IMR-90 (cell line): ENCODE results near the gene TSTD1. TPM values are rescaled to one million over a fixed set of nuclear protein-coding genes. Genes with fewer than 3 reads are reported as not detected.

Experiments used
- ATAC-seq: fragments of 200-7000 bp; cut with Tn5 transposase; 2 replicates; pipeline ENCODE4 v1.9.1; 2020; ENCODE audit warnings: low read depth, mild to moderate bottlenecking, moderate library complexity
- BruUV-seq: library from RNA; stranded (reverse); fragments of 400-500 nt; replicated peaks from 2 replicates; lab custom pipeline; 2021; lab: Mats Ljungman, UMichigan
- CTCF ChIA-PET: fragments of 300-600 bp; formaldehyde crosslinking; extraction: SDS; loops from one replicate; lab custom pipeline; 2021; ENCODE audit warnings: antibody characterized with exemption; lab: Yijun Ruan, JAX
- POLR2A ChIA-PET: fragments of 300-600 bp; sonication (Branson Sonifier 250); formaldehyde crosslinking; loops from one replicate; lab custom pipeline; 2022; ENCODE audit warnings: antibody characterized with exemption; ENCODE audit not compliant: unreplicated experiment; lab: Charles Lee
- DNase-seq: peaks from one replicate; pipeline ENCODE4 v3.0.0; 2013
- H2AFZ ChIP-seq: replicated peaks from 2 replicates; pipeline ENCODE3; 2013; ENCODE audit warnings: low read length, mild to moderate bottlenecking; ENCODE audit not compliant: poor library complexity
- H2AK5ac ChIP-seq: 2 replicates; pipeline ENCODE4 v1.6.1; 2013; ENCODE audit warnings: low read depth, low read length, inconsistent platforms
- H2AK9ac ChIP-seq: replicated peaks from 2 replicates; pipeline ENCODE3; 2013; ENCODE audit warnings: mild to moderate bottlenecking, low read depth, low read length, moderate library complexity; ENCODE audit not compliant: poor library complexity
- H2BK120ac ChIP-seq: 2 replicates; pipeline ENCODE4 v1.6.1; 2013; ENCODE audit warnings: low read depth, low read length, inconsistent platforms
- H2BK15ac ChIP-seq: 3 replicates; pipeline ENCODE4 v1.6.1; 2013; ENCODE audit warnings: low read depth, low read length, inconsistent platforms
- H2BK20ac ChIP-seq: 2 replicates; pipeline ENCODE4 v1.6.1; 2013; ENCODE audit warnings: low read depth, mild to moderate bottlenecking, inconsistent platforms, low read length, moderate library complexity
- H2BK5ac ChIP-seq: 2 replicates; pipeline ENCODE4 v1.6.1; 2013; ENCODE audit warnings: mild to moderate bottlenecking, low read depth, low read length, inconsistent platforms; ENCODE audit not compliant: poor library complexity, severe bottlenecking
- H3K14ac ChIP-seq: replicated peaks from 2 replicates; pipeline ENCODE4 v1.6.1; 2013; ENCODE audit warnings: low read depth, low read length, inconsistent platforms
- H3K18ac ChIP-seq: 2 replicates; pipeline ENCODE4 v1.6.1; 2013; ENCODE audit warnings: low read depth, low read length, control low read depth
- H3K23ac ChIP-seq: 2 replicates; pipeline ENCODE4 v1.6.1; 2013; ENCODE audit warnings: low read depth, low read length, inconsistent platforms
- H3K27ac ChIP-seq: 2 replicates; pipeline ENCODE4 v1.5.1; 2013; ENCODE audit warnings: mild to moderate bottlenecking, control low read depth, low read length; ENCODE audit not compliant: insufficient read depth
- H3K27me3 ChIP-seq: 2 replicates; pipeline ENCODE4 v1.6.1; 2013; ENCODE audit warnings: low read length; ENCODE audit not compliant: control insufficient read depth, insufficient read depth
- H3K36me3 ChIP-seq: 2 replicates; pipeline ENCODE4 v1.6.1; 2013; ENCODE audit warnings: low read length, mixed read lengths; ENCODE audit not compliant: control insufficient read depth, insufficient read depth
- H3K4ac ChIP-seq: 2 replicates; pipeline ENCODE4 v1.6.1; 2013; ENCODE audit warnings: low read depth, low read length, inconsistent platforms
- H3K4me1 ChIP-seq: 2 replicates; pipeline ENCODE4 v1.6.1; 2013; ENCODE audit warnings: low read length, mixed read lengths; ENCODE audit not compliant: control insufficient read depth, insufficient read depth
- H3K4me2 ChIP-seq: 2 replicates; pipeline ENCODE4 v1.6.1; 2013; ENCODE audit warnings: low read depth, mild to moderate bottlenecking, control low read depth, low read length, moderate library complexity
- H3K4me3 ChIP-seq: 2 replicates; pipeline ENCODE4 v1.5.1; 2013; ENCODE audit warnings: low read depth, mild to moderate bottlenecking, control low read depth, low read length, moderate library complexity; ENCODE audit not compliant: insufficient read depth
- H3K56ac ChIP-seq: 2 replicates; pipeline ENCODE4 v1.6.1; 2013; ENCODE audit warnings: low read length, inconsistent platforms; ENCODE audit not compliant: insufficient read depth; ENCODE audit errors: extremely low read depth
- H3K79me1 ChIP-seq, 2 experiments: 2 replicates each; pipeline ENCODE4 v1.6.1; 2013; ENCODE audit warnings: low read length in 2 of 2, inconsistent platforms in 1 of 2, low read depth in 1 of 2
- H3K9ac ChIP-seq: 2 replicates; pipeline ENCODE4 v1.6.1; 2013; ENCODE audit warnings: low read depth, low read length, control low read depth
- H3K9me1 ChIP-seq: 2 replicates; pipeline ENCODE4 v1.6.1; 2013; ENCODE audit warnings: low read length, inconsistent platforms; ENCODE audit not compliant: insufficient read depth
- H3K9me3 ChIP-seq: 2 replicates; pipeline ENCODE4 v1.6.1; 2013; ENCODE audit warnings: low read length; ENCODE audit not compliant: control insufficient read depth, insufficient read depth
- H4K20me1 ChIP-seq: 2 replicates; pipeline ENCODE4 v1.6.1; 2013; ENCODE audit warnings: low read length, inconsistent platforms; ENCODE audit not compliant: insufficient read depth
- H4K5ac ChIP-seq: 2 replicates; pipeline ENCODE4 v1.6.1; 2013; ENCODE audit warnings: mild to moderate bottlenecking, low read depth, low read length, control low read depth
- H4K8ac ChIP-seq, 2 experiments: 2 replicates each; pipeline ENCODE4 v1.6.1; 2013; ENCODE audit warnings: low read depth in 2 of 2, low read length in 2 of 2, control low read depth in 1 of 2, inconsistent platforms in 1 of 2
- H4K91ac ChIP-seq: 2 replicates; pipeline ENCODE4 v1.6.1; 2013; ENCODE audit warnings: low read depth, low read length, inconsistent platforms; ENCODE audit not compliant: insufficient read depth
- BHLHE40 ChIP-seq: fragments of 150-350 bp; IDR thresholded peaks from 2 replicates; pipeline ENCODE4 v1.6.1; 2016; ENCODE audit warnings: mild to moderate bottlenecking, low read depth, low read length
- CEBPB ChIP-seq: IDR thresholded peaks from 2 replicates; pipeline ENCODE4 v1.6.1; 2012; ENCODE audit warnings: low read depth, low read length, improper control_type of control experiment
- CHD1 ChIP-seq: IDR thresholded peaks from 2 replicates; pipeline ENCODE4 v1.6.1; 2012; ENCODE audit warnings: low read depth, low read length, improper control_type of control experiment
- MAFK ChIP-seq: IDR thresholded peaks from 2 replicates; pipeline ENCODE4 v1.6.1; 2012; ENCODE audit warnings: low read depth, low read length, improper control_type of control experiment
- MAZ ChIP-seq: IDR thresholded peaks from 2 replicates; pipeline ENCODE4 v1.6.1; 2012; ENCODE audit warnings: low read depth, mild to moderate bottlenecking, low read length, improper control_type of control experiment, moderate library complexity, borderline replicate concordance
- MXI1 ChIP-seq: IDR thresholded peaks from 2 replicates; pipeline ENCODE4 v1.6.1; 2012; ENCODE audit warnings: low read depth, mild to moderate bottlenecking, low read length, moderate library complexity, borderline replicate concordance
- POLR2A ChIP-seq: IDR thresholded peaks from 2 replicates; pipeline ENCODE4 v1.6.1; 2012; ENCODE audit warnings: mild to moderate bottlenecking, low read depth, low read length
- RAD21 ChIP-seq: IDR thresholded peaks from 2 replicates; pipeline ENCODE4 v1.6.1; 2012; ENCODE audit warnings: low read length, improper control_type of control experiment
- RCOR1 ChIP-seq: IDR thresholded peaks from 2 replicates; pipeline ENCODE4 v1.6.1; 2012; ENCODE audit warnings: mild to moderate bottlenecking, low read length, improper control_type of control experiment; ENCODE audit not compliant: insufficient replicate concordance
- RFX5 ChIP-seq: IDR thresholded peaks from 2 replicates; pipeline ENCODE4 v1.8.0; 2012; ENCODE audit warnings: low read depth, mild to moderate bottlenecking, low read length, moderate library complexity
- WGBS, 2 experiments: methylation state at CpG; one replicate each; pipeline versions ENCODE4 v1.1.5 to v1.1.7; 2013; ENCODE audit warnings: missing lambda C conversion rate in 2 of 2; ENCODE audit not compliant: insufficient read length in 1 of 2; ENCODE audit errors: extremely low coverage in 2 of 2; 5-methylcytosine and 5-hydroxymethylcytosine counted together
- dilution Hi-C: fragments of 300-500 bp; cut with HindIII; formaldehyde crosslinking; loops from one replicate; pipeline ENCODE4 v1.14.3; 2018; ENCODE audit warnings: low sequenced_read_pairs; ENCODE audit not compliant: unreplicated experiment
- in situ Hi-C: fragments of 300-500 bp; cut with MboI; formaldehyde crosslinking; loops from 3 replicates; pipeline ENCODE4 v1.14.3; 2019; ENCODE audit warnings: low sequenced_read_pairs, inconsistent platforms, mixed read lengths
- intact Hi-C: fragments of 100-400 bp; cut with micrococcal nuclease; formaldehyde crosslinking; loops from 2 replicates; pipeline ENCODE4 v1.10.0; 2022
- polyA plus RNA-seq, 3 experiments: library from polyadenylated mRNA; depleted of rRNA; stranded (reverse); fragments of >200 nt; gene quantifications; 2 replicates each; pipeline ENCODE4 v1.2.3, GENCODE V29; 2012; ENCODE audit warnings: low replicate concordance in 1 of 3
- total RNA-seq: library from RNA; depleted of rRNA; stranded (reverse); fragments of >200 nt; gene quantifications from 2 replicates; pipeline ENCODE4 v1.2.3, GENCODE V29; 2012
- TF ChIP-seq, protein P1 (sequence below): fragments of 150-350 bp; IDR thresholded peaks from 2 replicates; pipeline ENCODE4 v1.6.1; 2016; ENCODE audit warnings: low read depth, mild to moderate bottlenecking, low read length, moderate library complexity, borderline replicate concordance
- TF ChIP-seq, protein P2 (sequence below): conservative IDR thresholded peaks from 2 replicates; pipeline ENCODE4 v1.5.1; 2012; ENCODE audit warnings: mild to moderate bottlenecking, low read depth, low read length, improper control_type of control experiment
- TF ChIP-seq, protein P3 (sequence below): fragments of 150-350 bp; IDR thresholded peaks from 2 replicates; pipeline ENCODE4 v1.6.1; 2017; ENCODE audit warnings: mild to moderate bottlenecking, antibody characterized with exemption, low read length, low read depth

The TSTD1 gene
- total and polyA plus RNA-seq, 2 of the 4 experiments (the other 2 are of a cell fraction), result 0.21 TPM; not detected in 1

DNA sequence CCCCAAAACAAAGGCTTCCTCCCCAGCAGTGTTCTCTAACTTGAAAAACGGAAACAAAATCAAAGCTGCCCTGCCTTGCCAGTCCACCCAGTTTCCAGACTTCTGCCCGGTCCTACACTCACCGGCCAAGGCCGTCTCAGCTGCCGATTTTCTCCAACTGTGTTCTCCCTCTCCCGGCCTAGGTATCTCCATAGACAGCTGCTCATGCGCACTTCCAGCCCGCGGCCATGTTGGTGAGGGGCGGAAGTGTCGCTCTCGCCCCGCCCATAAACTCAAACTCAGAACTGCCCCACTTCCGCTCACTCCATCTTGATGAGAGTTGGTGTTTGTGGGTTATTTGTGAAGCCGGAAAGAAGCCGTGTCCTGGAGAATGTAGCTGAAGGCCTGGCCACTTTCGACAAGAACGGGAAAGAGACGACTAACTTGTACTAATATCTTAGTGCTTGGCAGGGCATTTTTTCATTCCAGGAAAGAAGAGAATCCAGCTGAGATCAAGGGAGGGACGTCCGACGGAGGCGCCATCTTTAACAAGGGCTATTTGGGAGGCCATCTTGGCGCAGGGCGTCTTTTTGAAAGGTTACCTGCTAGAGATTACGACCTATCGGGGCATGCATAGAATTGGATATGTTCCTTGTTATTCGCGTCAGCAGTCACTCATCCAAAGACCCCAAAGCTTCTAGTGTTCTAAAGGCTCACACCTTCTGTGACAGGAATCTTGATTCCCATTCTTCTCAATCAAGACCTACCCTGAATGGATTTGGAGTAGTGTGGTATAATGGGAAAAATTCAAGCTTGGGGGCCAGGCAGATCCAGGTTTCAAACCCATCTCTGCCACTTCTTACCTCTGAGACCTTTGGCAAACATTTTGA, 7.2 kb upstream of the TSTD1 start, which contains the start of gene USF1:
Gene USF1 (minus strand): TSS at position 242 of the 869 bp plus-strand sequence. CDS start 2,702 bp downstream, outside the sequence.
- H3K27me3 ChIP-seq, result no peaks in the 10 kb centered on the region
- H3K4me2 ChIP-seq, result peak within 1 kb of the TSS; percentile 87
- ChIA-PET POLR2A (no interaction called here), CTCF (interaction anchor here (2.0 to 2.2 kb wide), 2 partner anchors 49 to 51 kb away, joined by 10 to 13 read pairs; partner anchors contain the start of gene KLHDC9)
- H4K8ac ChIP-seq, result peak within 1 kb of the TSS; percentile 95 to 100
- in situ Hi-C loops, result loop anchor here (5.0 kb wide), 1 partner anchor 49 kb away; no protein-coding TSS in a partner anchor
- peak within 1 kb of the TSS; percentile 96 for H4K91ac ChIP-seq
- H3K36me3 ChIP-seq, result peaks cover 13% of the 10 kb centered on the region
- DNase-seq, result peak; percentile 95
- intact Hi-C loops, result loop anchor here (1.0 to 5.0 kb wide), 3 partner anchors 36 to 53 kb away; no protein-coding TSS in a partner anchor
- H3K9ac ChIP-seq, result peak within 1 kb of the TSS; percentile 86
- peak within 1 kb of the TSS; percentile 86 for H2BK5ac ChIP-seq
- H3K9me1 ChIP-seq, result no peaks in the 10 kb centered on the region
- peak within 1 kb of the TSS; percentile 91 for H4K5ac ChIP-seq
- WGBS, 2 experiments, result 0% methylated on average over 10 of the region's 29 CpGs; no CpG with 5 or more reads in 1 of the 2 experiments
- peak within 1 kb of the TSS; percentile 91 for H2BK120ac ChIP-seq
- peak within 1 kb of the TSS; percentile 89 for H3K23ac ChIP-seq
- peak within 1 kb of the TSS; percentile 78 for H2AFZ ChIP-seq
- H3K4me1 ChIP-seq, result no peaks in the 10 kb centered on the region; the same call in 1 of the 2 replicates
- H2BK15ac ChIP-seq, result peak within 1 kb of the TSS; percentile 86; the same call in 2 of the 3 replicates
- H3K9me3 ChIP-seq, result no peaks in the 10 kb centered on the region
- TSS peak; percentile 89 for BruUV-seq
- peaks cover 18 to 37% of the 10 kb centered on the region in 2 experiments for H3K79me1 ChIP-seq
- peak within 1 kb of the TSS; percentile 93 for H3K14ac ChIP-seq
- ATAC-seq, result peak; percentile 84
- TF ChIP-seq, protein P1, sequence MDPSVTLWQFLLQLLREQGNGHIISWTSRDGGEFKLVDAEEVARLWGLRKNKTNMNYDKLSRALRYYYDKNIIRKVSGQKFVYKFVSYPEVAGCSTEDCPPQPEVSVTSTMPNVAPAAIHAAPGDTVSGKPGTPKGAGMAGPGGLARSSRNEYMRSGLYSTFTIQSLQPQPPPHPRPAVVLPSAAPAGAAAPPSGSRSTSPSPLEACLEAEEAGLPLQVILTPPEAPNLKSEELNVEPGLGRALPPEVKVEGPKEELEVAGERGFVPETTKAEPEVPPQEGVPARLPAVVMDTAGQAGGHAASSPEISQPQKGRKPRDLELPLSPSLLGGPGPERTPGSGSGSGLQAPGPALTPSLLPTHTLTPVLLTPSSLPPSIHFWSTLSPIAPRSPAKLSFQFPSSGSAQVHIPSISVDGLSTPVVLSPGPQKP, result no peak
- TF ChIP-seq RCOR1 (no peak), CHD1 (no peak), MAFK (no peak), CEBPB (no peak), POLR2A (peak; percentile 92), RAD21 (no peak), MXI1 (no peak), RFX5 (no peak), MAZ (0 out of 2 replicates have a peak, but pooled peaks have one; percentile 41), BHLHE40 (no peak)
- TF ChIP-seq, protein P2, sequence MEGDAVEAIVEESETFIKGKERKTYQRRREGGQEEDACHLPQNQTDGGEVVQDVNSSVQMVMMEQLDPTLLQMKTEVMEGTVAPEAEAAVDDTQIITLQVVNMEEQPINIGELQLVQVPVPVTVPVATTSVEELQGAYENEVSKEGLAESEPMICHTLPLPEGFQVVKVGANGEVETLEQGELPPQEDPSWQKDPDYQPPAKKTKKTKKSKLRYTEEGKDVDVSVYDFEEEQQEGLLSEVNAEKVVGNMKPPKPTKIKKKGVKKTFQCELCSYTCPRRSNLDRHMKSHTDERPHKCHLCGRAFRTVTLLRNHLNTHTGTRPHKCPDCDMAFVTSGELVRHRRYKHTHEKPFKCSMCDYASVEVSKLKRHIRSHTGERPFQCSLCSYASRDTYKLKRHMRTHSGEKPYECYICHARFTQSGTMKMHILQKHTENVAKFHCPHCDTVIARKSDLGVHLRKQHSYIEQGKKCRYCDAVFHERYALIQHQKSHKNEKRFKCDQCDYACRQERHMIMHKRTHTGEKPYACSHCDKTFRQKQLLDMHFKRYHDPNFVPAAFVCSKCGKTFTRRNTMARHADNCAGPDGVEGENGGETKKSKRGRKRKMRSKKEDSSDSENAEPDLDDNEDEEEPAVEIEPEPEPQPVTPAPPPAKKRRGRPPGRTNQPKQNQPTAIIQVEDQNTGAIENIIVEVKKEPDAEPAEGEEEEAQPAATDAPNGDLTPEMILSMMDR, result no peak
- TF ChIP-seq, protein P3, sequence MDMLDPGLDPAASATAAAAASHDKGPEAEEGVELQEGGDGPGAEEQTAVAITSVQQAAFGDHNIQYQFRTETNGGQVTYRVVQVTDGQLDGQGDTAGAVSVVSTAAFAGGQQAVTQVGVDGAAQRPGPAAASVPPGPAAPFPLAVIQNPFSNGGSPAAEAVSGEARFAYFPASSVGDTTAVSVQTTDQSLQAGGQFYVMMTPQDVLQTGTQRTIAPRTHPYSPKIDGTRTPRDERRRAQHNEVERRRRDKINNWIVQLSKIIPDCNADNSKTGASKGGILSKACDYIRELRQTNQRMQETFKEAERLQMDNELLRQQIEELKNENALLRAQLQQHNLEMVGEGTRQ, result no peak
- H2AK5ac ChIP-seq, result peak within 1 kb of the TSS; percentile 21; the same call in 1 of the 2 replicates
- H4K20me1 ChIP-seq, result no peaks in the 10 kb centered on the region; the same call in 1 of the 2 replicates
- dilution Hi-C loops, result no loop called here
- H2BK20ac ChIP-seq, result peak within 1 kb of the TSS; percentile 71; the same call in 1 of the 2 replicates
- H3K4ac ChIP-seq, result peak within 1 kb of the TSS; percentile 98
- peak within 1 kb of the TSS; percentile 93 for H3K27ac ChIP-seq
- H3K18ac ChIP-seq, result peak within 1 kb of the TSS; percentile 94
- peak within 1 kb of the TSS; percentile 98 for H3K56ac ChIP-seq
- H3K4me3 ChIP-seq, result peak within 1 kb of the TSS; percentile 53
- H2AK9ac ChIP-seq, result peak within 1 kb of the TSS; percentile 84
